ENCODE results near the gene USH2A. TPM values are rescaled to one million over a fixed set of nuclear protein-coding genes. Genes with fewer than 3 reads are reported as not detected.
A peak's percentile ranks its signal among the peaks of the same experiment; 100 is the strongest.

The USH2A gene
- polyA plus RNA-seq, 1 of the 3 experiments (the other 2 are of a cell fraction): under 0.01 TPM

DNA sequence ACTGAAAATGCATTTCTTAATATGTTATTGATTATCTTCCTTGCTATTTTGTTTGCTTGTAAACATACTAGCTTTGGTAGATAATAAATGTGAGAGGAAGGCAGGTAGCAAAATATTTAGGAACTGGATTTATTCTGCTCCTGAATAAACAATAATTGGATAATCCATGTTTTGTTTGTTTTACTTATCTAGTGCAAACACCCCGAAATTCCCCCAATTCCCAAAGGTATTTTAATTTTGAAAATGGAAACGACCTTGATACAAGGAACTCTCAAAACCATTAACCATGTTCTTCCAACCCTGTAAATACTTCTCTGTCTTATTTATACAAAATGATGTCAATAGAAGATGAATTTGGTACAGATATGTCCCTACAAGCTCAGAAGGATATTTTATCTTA is 3.0 kb downstream of the USH2A start:
- no peak overlapping the region; a peak in 1 of 4 replicates for H3K27ac ChIP-seq (ENCODE audit: low read depth in 2 of 2, low read length in 1 of 2)
- no peaks in the 10 kb centered on the region for H3K9me2 ChIP-seq
- CTCF ChIA-PET: interaction anchor here (0.6 to 1.8 kb wide), 3 partner anchors 12 to 199 kb away, joined by 3 to 9 read pairs (median 4); no protein-coding TSS in a partner anchor
- POLR2A ChIA-PET: no interaction called here
- no peaks in the 10 kb centered on the region for H4K20me1 ChIP-seq (ENCODE audit: insufficient read depth)
- no peaks in the 10 kb centered on the region for H3F3A ChIP-seq (replicated peaks; ENCODE audit: insufficient read depth)
- H2AFZ ChIP-seq (ENCODE audit: low read depth): no peak overlapping the region
- no peaks in the 10 kb centered on the region for H3K36me3 ChIP-seq (replicated peaks in 1 of 2; ENCODE audit: control insufficient read depth in 1 of 2, insufficient read depth in 2 of 2, low read length in 1 of 2)
- H3K9ac ChIP-seq: no peak overlapping the region
- no peak for DNase-seq
- no peaks in the 10 kb centered on the region for H3K27me3 ChIP-seq (ENCODE audit: insufficient read depth)
- no peaks in the 10 kb centered on the region for H3K79me2 ChIP-seq (ENCODE audit: insufficient read depth)
- H3K9me3 ChIP-seq: no peaks in the 10 kb centered on the region
- H3K4me3 ChIP-seq (ENCODE audit: low read depth in 2 of 2, low read length in 1 of 2): no peak overlapping the region
- no peak overlapping the region for H3K4me2 ChIP-seq
- WGBS (ENCODE audit: low lambda C conversion rate): 31% methylated on average over 2 of the region's 2 CpGs
- H3K4me1 ChIP-seq (ENCODE audit: control insufficient read depth in 1 of 2, insufficient read depth in 2 of 2, low read depth in 1 of 2, low read length in 1 of 2): no peaks in the 10 kb centered on the region; a peak in 1 of 4 replicates
- TF ChIP-seq, protein P1, sequence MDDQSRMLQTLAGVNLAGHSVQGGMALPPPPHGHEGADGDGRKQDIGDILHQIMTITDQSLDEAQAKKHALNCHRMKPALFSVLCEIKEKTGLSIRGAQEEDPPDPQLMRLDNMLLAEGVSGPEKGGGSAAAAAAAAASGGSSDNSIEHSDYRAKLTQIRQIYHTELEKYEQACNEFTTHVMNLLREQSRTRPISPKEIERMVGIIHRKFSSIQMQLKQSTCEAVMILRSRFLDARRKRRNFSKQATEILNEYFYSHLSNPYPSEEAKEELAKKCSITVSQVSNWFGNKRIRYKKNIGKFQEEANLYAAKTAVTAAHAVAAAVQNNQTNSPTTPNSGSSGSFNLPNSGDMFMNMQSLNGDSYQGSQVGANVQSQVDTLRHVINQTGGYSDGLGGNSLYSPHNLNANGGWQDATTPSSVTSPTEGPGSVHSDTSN (IDR thresholded peaks at IDR 0.05): no peak
- TF ChIP-seq CHD2 (IDR thresholded peaks at IDR 0.05; ENCODE audit: low read length, partially characterized antibody) (no peak), RAD21 (IDR thresholded peaks at IDR 0.05; ENCODE audit: low read length) (no peak), YY1 (IDR thresholded peaks at IDR 0.05; ENCODE audit: low read depth) (no peak), CTCF (IDR thresholded peaks at IDR 0.05) (no peak), RFX5 (IDR thresholded peaks at IDR 0.05; ENCODE audit: low read length) (no peak), FOSL2 (IDR thresholded peaks at IDR 0.05; ENCODE audit: borderline replicate concordance, low read depth) (no peak), JUND (IDR thresholded peaks at IDR 0.05) (no peak), MXI1 (IDR thresholded peaks at IDR 0.05; ENCODE audit: low read depth, low read length) (no peak)
- TF ChIP-seq, protein P2, sequence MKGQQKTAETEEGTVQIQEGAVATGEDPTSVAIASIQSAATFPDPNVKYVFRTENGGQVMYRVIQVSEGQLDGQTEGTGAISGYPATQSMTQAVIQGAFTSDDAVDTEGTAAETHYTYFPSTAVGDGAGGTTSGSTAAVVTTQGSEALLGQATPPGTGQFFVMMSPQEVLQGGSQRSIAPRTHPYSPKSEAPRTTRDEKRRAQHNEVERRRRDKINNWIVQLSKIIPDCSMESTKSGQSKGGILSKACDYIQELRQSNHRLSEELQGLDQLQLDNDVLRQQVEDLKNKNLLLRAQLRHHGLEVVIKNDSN (IDR thresholded peaks at IDR 0.05; ENCODE audit: borderline replicate concordance, low read depth): no peak

DNA sequence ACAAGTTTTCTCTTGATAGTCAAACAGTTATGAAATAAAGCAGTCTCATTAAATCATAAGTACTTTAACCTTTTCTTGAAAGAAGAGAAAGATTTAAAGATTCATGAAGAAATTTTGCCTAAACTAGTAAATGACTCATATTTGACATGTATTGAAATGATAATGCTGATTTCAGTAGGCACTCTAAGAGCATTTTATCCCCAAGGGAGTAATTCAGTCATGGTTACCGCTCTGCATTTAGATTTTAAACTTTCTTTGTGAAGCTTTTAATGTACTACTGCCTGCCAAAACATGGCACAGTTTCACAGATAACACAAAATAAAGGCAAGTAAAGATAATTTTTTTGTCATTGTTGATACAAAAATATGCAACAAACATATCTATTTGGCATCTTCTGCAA is 6.8 kb downstream of the USH2A start:
- Histone ChIP-seq H3F3A (replicated peaks; ENCODE audit: insufficient read depth) (no peaks in the 10 kb centered on the region), H3K27ac (ENCODE audit: low read depth in 2 of 2, low read length in 1 of 2) (peak overlapping the region in 1 of 2 experiments; percentile 62; a peak in 1 of 4 replicates), H4K20me1 (ENCODE audit: insufficient read depth) (no peaks in the 10 kb centered on the region), H3K27me3 (ENCODE audit: insufficient read depth) (no peaks in the 10 kb centered on the region), H3K4me1 (ENCODE audit: control insufficient read depth in 1 of 2, insufficient read depth in 2 of 2, low read depth in 1 of 2, low read length in 1 of 2) (no peaks in the 10 kb centered on the region; a peak in 1 of 4 replicates), H3K4me2 (no peak overlapping the region), H2AFZ (ENCODE audit: low read depth) (no peak overlapping the region), H3K9ac (no peak overlapping the region), H3K4me3 (ENCODE audit: low read depth in 2 of 2, low read length in 1 of 2) (no peak overlapping the region), H3K36me3 (replicated peaks in 1 of 2; ENCODE audit: control insufficient read depth in 1 of 2, insufficient read depth in 2 of 2, low read length in 1 of 2) (no peaks in the 10 kb centered on the region), H3K9me3 (no peaks in the 10 kb centered on the region), H3K79me2 (ENCODE audit: insufficient read depth) (no peaks in the 10 kb centered on the region), H3K9me2 (no peaks in the 10 kb centered on the region)
- POLR2A ChIA-PET: interaction anchor here (0.5 kb wide), 1 partner anchor 420 kb away, joined by 4 read pairs; no protein-coding TSS in a partner anchor
- DNase-seq: no peak
- 63% methylated on average over 1 of the region's 1 CpG for WGBS (ENCODE audit: low lambda C conversion rate)
- TF ChIP-seq JUND (IDR thresholded peaks at IDR 0.05): no peak
- TF ChIP-seq, protein P3, sequence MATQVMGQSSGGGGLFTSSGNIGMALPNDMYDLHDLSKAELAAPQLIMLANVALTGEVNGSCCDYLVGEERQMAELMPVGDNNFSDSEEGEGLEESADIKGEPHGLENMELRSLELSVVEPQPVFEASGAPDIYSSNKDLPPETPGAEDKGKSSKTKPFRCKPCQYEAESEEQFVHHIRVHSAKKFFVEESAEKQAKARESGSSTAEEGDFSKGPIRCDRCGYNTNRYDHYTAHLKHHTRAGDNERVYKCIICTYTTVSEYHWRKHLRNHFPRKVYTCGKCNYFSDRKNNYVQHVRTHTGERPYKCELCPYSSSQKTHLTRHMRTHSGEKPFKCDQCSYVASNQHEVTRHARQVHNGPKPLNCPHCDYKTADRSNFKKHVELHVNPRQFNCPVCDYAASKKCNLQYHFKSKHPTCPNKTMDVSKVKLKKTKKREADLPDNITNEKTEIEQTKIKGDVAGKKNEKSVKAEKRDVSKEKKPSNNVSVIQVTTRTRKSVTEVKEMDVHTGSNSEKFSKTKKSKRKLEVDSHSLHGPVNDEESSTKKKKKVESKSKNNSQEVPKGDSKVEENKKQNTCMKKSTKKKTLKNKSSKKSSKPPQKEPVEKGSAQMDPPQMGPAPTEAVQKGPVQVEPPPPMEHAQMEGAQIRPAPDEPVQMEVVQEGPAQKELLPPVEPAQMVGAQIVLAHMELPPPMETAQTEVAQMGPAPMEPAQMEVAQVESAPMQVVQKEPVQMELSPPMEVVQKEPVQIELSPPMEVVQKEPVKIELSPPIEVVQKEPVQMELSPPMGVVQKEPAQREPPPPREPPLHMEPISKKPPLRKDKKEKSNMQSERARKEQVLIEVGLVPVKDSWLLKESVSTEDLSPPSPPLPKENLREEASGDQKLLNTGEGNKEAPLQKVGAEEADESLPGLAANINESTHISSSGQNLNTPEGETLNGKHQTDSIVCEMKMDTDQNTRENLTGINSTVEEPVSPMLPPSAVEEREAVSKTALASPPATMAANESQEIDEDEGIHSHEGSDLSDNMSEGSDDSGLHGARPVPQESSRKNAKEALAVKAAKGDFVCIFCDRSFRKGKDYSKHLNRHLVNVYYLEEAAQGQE (IDR thresholded peaks at IDR 0.05; ENCODE audit: low read depth, low read length): no peak
- no peak for TF ChIP-seq SMC3 (IDR thresholded peaks at IDR 0.05; ENCODE audit: low read depth, low read length)
- no peak for TF ChIP-seq USF2 (IDR thresholded peaks at IDR 0.05; ENCODE audit: borderline replicate concordance, low read depth, low read length)
- no peak for TF ChIP-seq RAD21 (IDR thresholded peaks at IDR 0.05; ENCODE audit: low read length)
- no peak for TF ChIP-seq POLR2AphosphoS5 (IDR thresholded peaks at IDR 0.05; ENCODE audit: low read depth, low read length)
- no peak for TF ChIP-seq MXI1 (IDR thresholded peaks at IDR 0.05; ENCODE audit: low read depth, low read length)
- no peak for TF ChIP-seq FOXJ3 (CRISPR knock-in tag; IDR thresholded peaks at IDR 0.05)
- TF ChIP-seq EP300 (IDR thresholded peaks at IDR 0.05; ENCODE audit: borderline replicate concordance in 1 of 2, low read depth in 1 of 2, low read length in 1 of 2): no peak
- TF ChIP-seq, protein P4, sequence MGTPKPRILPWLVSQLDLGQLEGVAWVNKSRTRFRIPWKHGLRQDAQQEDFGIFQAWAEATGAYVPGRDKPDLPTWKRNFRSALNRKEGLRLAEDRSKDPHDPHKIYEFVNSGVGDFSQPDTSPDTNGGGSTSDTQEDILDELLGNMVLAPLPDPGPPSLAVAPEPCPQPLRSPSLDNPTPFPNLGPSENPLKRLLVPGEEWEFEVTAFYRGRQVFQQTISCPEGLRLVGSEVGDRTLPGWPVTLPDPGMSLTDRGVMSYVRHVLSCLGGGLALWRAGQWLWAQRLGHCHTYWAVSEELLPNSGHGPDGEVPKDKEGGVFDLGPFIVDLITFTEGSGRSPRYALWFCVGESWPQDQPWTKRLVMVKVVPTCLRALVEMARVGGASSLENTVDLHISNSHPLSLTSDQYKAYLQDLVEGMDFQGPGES (IDR thresholded peaks at IDR 0.05; ENCODE audit: low read depth, low read length): no peak
- no peak for TF ChIP-seq SIN3A (IDR thresholded peaks at IDR 0.05; ENCODE audit: borderline replicate concordance, low read depth, low read length)
- CTCF ChIA-PET: no interaction called here
